Measurements from ENCODE around the gene SUSD2. TPM values are rescaled to one million over a fixed set of nuclear protein-coding genes. Genes with fewer than 3 reads are reported as not detected.

The SUSD2 gene
- total RNA-seq, 1 experiment from 2014 or later, result 1.1 TPM

GRCh38 chr22:24198682-24199052, 17.4 kb downstream of the SUSD2 start:
- Mint-ChIP-seq H3K36me3 (no peaks in the 10 kb centered on the region), H3K27me3 (ENCODE audit: low read depth) (no peaks in the 10 kb centered on the region), H3K4me1 (0 out of 2 replicates have a peak, but pooled peaks cover 9% of the 10 kb centered on the region), H3K27ac (no peak overlapping the region), H3K9me3 (no peaks in the 10 kb centered on the region), H3K4me3 (no peak overlapping the region)
- no peak for ATAC-seq
- DNase-seq (ENCODE audit: low spot score), result no peak
- ChIA-PET POLR2A (no interaction called here), CTCF (interaction anchor here (0.5 to 2.2 kb wide), 9 partner anchors 8 to 855 kb away, joined by 3 to 17 read pairs (median 5); no protein-coding TSS in a partner anchor)
- no peak for TF ChIP-seq NR1H2 (CRISPR knock-in tag; IDR thresholded peaks at IDR 0.05)
- TF ChIP-seq GABPB1 (CRISPR knock-in tag; IDR thresholded peaks at IDR 0.05), result no peak
- TF ChIP-seq, protein P1, sequence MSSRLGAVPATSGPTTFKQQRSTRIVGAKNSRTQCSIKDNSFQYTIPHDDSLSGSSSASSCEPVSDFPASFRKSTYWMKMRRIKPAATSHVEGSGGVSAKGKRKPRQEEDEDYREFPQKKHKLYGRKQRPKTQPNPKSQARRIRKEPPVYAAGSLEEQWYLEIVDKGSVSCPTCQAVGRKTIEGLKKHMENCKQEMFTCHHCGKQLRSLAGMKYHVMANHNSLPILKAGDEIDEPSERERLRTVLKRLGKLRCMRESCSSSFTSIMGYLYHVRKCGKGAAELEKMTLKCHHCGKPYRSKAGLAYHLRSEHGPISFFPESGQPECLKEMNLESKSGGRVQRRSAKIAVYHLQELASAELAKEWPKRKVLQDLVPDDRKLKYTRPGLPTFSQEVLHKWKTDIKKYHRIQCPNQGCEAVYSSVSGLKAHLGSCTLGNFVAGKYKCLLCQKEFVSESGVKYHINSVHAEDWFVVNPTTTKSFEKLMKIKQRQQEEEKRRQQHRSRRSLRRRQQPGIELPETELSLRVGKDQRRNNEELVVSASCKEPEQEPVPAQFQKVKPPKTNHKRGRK (CRISPR knock-in tag; IDR thresholded peaks at IDR 0.05; ENCODE audit: borderline replicate concordance), result no peak

GRCh38 chr22:24200619-24201212, 19.4 kb downstream of the SUSD2 start:
- H3K9me3 Mint-ChIP-seq, result peaks cover 20% of the 10 kb centered on the region
- peaks cover 18% of the 10 kb centered on the region for H3K36me3 Mint-ChIP-seq
- no peak for DNase-seq (ENCODE audit: low spot score)
- POLR2A ChIA-PET, result no interaction called here
- H3K27ac Mint-ChIP-seq, result no peak overlapping the region
- no peak overlapping the region for H3K4me3 Mint-ChIP-seq
- peaks cover 4% of the 10 kb centered on the region; the same call in 1 of the 2 replicates for H3K27me3 Mint-ChIP-seq (ENCODE audit: low read depth)
- H3K4me1 Mint-ChIP-seq, result peaks cover 12% of the 10 kb centered on the region; the same call in 1 of the 2 replicates
- CTCF ChIA-PET, result interaction anchor here (0.5 to 2.5 kb wide), 5 partner anchors 11 to 47 kb away, joined by 3 to 17 read pairs (median 8); no protein-coding TSS in a partner anchor
- no peak for ATAC-seq
- TF ChIP-seq ZNF232 (CRISPR knock-in tag; IDR thresholded peaks at IDR 0.05), result no peak
- no peak for TF ChIP-seq ATF1 (CRISPR knock-in tag; IDR thresholded peaks at IDR 0.05)
- TF ChIP-seq, protein P2, sequence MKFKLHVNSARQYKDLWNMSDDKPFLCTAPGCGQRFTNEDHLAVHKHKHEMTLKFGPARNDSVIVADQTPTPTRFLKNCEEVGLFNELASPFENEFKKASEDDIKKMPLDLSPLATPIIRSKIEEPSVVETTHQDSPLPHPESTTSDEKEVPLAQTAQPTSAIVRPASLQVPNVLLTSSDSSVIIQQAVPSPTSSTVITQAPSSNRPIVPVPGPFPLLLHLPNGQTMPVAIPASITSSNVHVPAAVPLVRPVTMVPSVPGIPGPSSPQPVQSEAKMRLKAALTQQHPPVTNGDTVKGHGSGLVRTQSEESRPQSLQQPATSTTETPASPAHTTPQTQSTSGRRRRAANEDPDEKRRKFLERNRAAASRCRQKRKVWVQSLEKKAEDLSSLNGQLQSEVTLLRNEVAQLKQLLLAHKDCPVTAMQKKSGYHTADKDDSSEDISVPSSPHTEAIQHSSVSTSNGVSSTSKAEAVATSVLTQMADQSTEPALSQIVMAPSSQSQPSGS (CRISPR knock-in tag; IDR thresholded peaks at IDR 0.05; ENCODE audit: borderline replicate concordance, low read depth), result no peak
- TF ChIP-seq, protein P3, sequence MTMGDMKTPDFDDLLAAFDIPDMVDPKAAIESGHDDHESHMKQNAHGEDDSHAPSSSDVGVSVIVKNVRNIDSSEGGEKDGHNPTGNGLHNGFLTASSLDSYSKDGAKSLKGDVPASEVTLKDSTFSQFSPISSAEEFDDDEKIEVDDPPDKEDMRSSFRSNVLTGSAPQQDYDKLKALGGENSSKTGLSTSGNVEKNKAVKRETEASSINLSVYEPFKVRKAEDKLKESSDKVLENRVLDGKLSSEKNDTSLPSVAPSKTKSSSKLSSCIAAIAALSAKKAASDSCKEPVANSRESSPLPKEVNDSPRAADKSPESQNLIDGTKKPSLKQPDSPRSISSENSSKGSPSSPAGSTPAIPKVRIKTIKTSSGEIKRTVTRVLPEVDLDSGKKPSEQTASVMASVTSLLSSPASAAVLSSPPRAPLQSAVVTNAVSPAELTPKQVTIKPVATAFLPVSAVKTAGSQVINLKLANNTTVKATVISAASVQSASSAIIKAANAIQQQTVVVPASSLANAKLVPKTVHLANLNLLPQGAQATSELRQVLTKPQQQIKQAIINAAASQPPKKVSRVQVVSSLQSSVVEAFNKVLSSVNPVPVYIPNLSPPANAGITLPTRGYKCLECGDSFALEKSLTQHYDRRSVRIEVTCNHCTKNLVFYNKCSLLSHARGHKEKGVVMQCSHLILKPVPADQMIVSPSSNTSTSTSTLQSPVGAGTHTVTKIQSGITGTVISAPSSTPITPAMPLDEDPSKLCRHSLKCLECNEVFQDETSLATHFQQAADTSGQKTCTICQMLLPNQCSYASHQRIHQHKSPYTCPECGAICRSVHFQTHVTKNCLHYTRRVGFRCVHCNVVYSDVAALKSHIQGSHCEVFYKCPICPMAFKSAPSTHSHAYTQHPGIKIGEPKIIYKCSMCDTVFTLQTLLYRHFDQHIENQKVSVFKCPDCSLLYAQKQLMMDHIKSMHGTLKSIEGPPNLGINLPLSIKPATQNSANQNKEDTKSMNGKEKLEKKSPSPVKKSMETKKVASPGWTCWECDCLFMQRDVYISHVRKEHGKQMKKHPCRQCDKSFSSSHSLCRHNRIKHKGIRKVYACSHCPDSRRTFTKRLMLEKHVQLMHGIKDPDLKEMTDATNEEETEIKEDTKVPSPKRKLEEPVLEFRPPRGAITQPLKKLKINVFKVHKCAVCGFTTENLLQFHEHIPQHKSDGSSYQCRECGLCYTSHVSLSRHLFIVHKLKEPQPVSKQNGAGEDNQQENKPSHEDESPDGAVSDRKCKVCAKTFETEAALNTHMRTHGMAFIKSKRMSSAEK (CRISPR knock-in tag; IDR thresholded peaks at IDR 0.05; ENCODE audit: borderline replicate concordance), result no peak
- TF ChIP-seq NR3C1 (CRISPR knock-in tag; conservative IDR thresholded peaks at IDR 0.05; ENCODE audit: low read depth), result no peak
- TF ChIP-seq ZNF219 (CRISPR knock-in tag; IDR thresholded peaks at IDR 0.05; ENCODE audit: borderline replicate concordance), result no peak
- TF ChIP-seq RORB (CRISPR knock-in tag; IDR thresholded peaks at IDR 0.05), result no peak
- TF ChIP-seq ZNF416 (CRISPR knock-in tag; IDR thresholded peaks at IDR 0.05), result no peak
- TF ChIP-seq GTF2I (CRISPR knock-in tag; conservative IDR thresholded peaks at IDR 0.05), result no peak
- TF ChIP-seq SOX15 (CRISPR knock-in tag; IDR thresholded peaks at IDR 0.05), result no peak
- no peak for TF ChIP-seq ZNF425 (CRISPR knock-in tag; conservative IDR thresholded peaks at IDR 0.05)
- TF ChIP-seq, protein P1 (CRISPR knock-in tag; IDR thresholded peaks at IDR 0.05; ENCODE audit: borderline replicate concordance), result no peak
- TF ChIP-seq HMGA2 (CRISPR knock-in tag; IDR thresholded peaks at IDR 0.05), result no peak
- no peak for TF ChIP-seq HMGXB4 (CRISPR knock-in tag; IDR thresholded peaks at IDR 0.05)
- no peak for TF ChIP-seq TEAD1 (CRISPR knock-in tag; IDR thresholded peaks at IDR 0.05)
- no peak for TF ChIP-seq ZMAT4 (CRISPR knock-in tag; IDR thresholded peaks at IDR 0.05)
- no peak for TF ChIP-seq ZNF263 (CRISPR knock-in tag; IDR thresholded peaks at IDR 0.05; ENCODE audit: low read depth)
- no peak for TF ChIP-seq CREM (CRISPR knock-in tag; IDR thresholded peaks at IDR 0.05)

All from WTC11 (cell line).